Stimulated activated naive CD8-positive, alpha-beta T cell treated with anti-CD3 and anti-CD28 coated beads, Interleukin-15, amount 100 ng/mL, for 72 hours (primary cell): ENCODE data around the gene ATP8B3.

ENCODE experiments used
- ATAC-seq: fragments of 150-1000 bp; cut with Tn5 transposase; 2 replicates; pipeline ENCODE4 v1.10.0; 2021; ENCODE audit warnings: mild to moderate bottlenecking, moderate library complexity
- DNase-seq, 2 donors: peaks; one replicate each; pipeline ENCODE4 v3.0.0; 2021 to 2022
- H3K27ac Mint-ChIP-seq, 2 donors: one replicate each; pipeline ENCODE4 v1.8.0; 2022; ENCODE audit warnings: mild to moderate bottlenecking in 2 of 2, mixed read lengths in 2 of 2, moderate library complexity in 2 of 2
- H3K27me3 Mint-ChIP-seq: one replicate; pipeline ENCODE4 v1.8.0; 2022; ENCODE audit warnings: mixed read lengths
- H3K4me1 Mint-ChIP-seq: one replicate; pipeline ENCODE4 v1.8.0; 2022; ENCODE audit warnings: mild to moderate bottlenecking, mixed read lengths
- H3K4me3 Mint-ChIP-seq, 2 donors: one replicate each; pipeline ENCODE4 v1.8.0; 2022; ENCODE audit warnings: mild to moderate bottlenecking in 2 of 2, mixed read lengths in 2 of 2, moderate library complexity in 1 of 2
- H3K9me3 Mint-ChIP-seq, 2 donors: one replicate each; pipeline ENCODE4 v1.8.0; 2022; ENCODE audit warnings: mixed read lengths in 2 of 2

The ATP8B3 gene

DNA sequence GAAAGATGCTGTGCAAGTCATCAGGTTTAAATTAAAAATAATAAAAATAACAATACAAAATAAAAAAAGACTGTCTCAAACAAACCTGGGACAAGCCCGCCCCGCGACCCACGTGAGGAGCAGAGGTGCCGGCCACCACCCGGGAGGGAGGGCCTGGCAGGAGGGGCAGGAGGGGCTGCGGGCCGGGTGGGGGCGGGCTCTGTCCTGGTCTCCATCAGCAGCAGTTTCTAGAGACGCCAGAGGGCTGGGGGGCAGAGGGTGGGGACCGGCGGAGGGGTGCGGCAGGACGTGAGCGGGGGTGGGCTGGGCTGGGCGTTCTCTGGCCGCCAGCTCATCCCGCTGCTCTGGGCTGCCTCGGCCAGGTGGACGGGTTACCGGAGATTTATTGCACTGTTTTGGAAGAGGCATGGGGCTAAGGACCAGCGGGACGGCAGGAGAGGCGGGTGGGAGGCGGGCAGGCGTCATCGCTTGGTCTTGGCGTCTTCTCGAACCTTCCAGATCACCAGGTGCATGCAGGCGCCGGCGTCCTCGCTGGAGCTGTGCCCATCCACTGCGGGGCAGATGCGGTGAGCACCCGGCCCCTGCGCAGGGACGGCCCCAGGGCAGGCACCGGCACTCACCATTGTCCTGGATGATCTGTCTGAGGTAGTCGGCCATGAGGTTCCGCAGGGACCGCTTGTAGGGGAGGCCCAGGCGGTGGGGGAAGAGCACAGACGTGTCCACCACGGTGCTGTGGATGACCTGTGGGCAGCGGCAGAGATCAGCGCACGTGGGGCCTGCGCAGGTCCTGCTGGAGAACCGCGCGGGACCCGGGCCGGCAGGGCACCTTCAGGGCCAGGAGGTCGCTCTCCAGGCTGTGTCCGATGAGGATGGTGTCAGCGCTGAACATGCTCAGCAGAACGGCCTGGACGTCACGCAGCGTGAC is 3.8 kb upstream of the ATP8B3 start:
- Mint-ChIP-seq H3K27ac (no peak overlapping the region), H3K4me1 (peaks cover 28% of the 10 kb centered on the region), H3K27me3 (peaks cover 6% of the 10 kb centered on the region), H3K4me3 (no peak overlapping the region), H3K9me3 (no peaks in the 10 kb centered on the region)
- DNase-seq (no peak), ATAC-seq (no peak)

GRCh38 chr19:1814833-1815604 is 2.9 kb upstream of the ATP8B3 start:
- DNase-seq (no peak), ATAC-seq (no peak)
- Mint-ChIP-seq H3K9me3 (no peaks in the 10 kb centered on the region), H3K27ac (no peak overlapping the region), H3K4me3 (no peak overlapping the region), H3K4me1 (peaks cover 31% of the 10 kb centered on the region), H3K27me3 (peaks cover 10% of the 10 kb centered on the region)

GRCh38 chr19:1814391-1814790 is 2.3 kb upstream of the ATP8B3 start:
- DNase-seq (no peak), ATAC-seq (no peak)
- H3K27me3 Mint-ChIP-seq = peaks cover 10% of the 10 kb centered on the region
- H3K27ac Mint-ChIP-seq = no peak overlapping the region
- H3K4me3 Mint-ChIP-seq = no peak overlapping the region
- H3K4me1 Mint-ChIP-seq = peaks cover 31% of the 10 kb centered on the region
- H3K9me3 Mint-ChIP-seq = no peaks in the 10 kb centered on the region

- H3K27ac Mint-ChIP-seq = peak overlapping the region in 1 of 2 donors; percentile 76
- H3K27me3 Mint-ChIP-seq = peaks cover 10% of the 10 kb centered on the region
- DNase-seq (no peak), ATAC-seq (no peak)
- peaks cover 31% of the 10 kb centered on the region for H3K4me1 Mint-ChIP-seq
- peak overlapping the region; percentile 91 to 96 for H3K4me3 Mint-ChIP-seq
- no peaks in the 10 kb centered on the region for H3K9me3 Mint-ChIP-seq
These were observed 1.4 kb upstream of the ATP8B3 start for GRCh38 chr19:1813192-1814182.

- H3K4me3 Mint-ChIP-seq = peak overlapping the region; percentile 91 to 96
- no peaks in the 10 kb centered on the region for H3K9me3 Mint-ChIP-seq
- peak; percentile 89 for ATAC-seq
- DNase-seq = peak; percentile 86 to 91
- peaks cover 10% of the 10 kb centered on the region for H3K27me3 Mint-ChIP-seq
- H3K27ac Mint-ChIP-seq = peak overlapping the region; percentile 76 to 93
- peaks cover 31% of the 10 kb centered on the region for H3K4me1 Mint-ChIP-seq
These were observed 533 bp upstream of the ATP8B3 start for GRCh38 chr19:1812426-1813191.

GRCh38 chr19:1811472-1811894 is 593 bp downstream of the ATP8B3 start:
- peaks cover 10% of the 10 kb centered on the region for H3K27me3 Mint-ChIP-seq
- H3K27ac Mint-ChIP-seq = peak overlapping the region in 1 of 2 donors; percentile 74
- ATAC-seq (no peak), DNase-seq (peak; percentile 33 to 43)
- no peaks in the 10 kb centered on the region for H3K9me3 Mint-ChIP-seq
- peak overlapping the region; percentile 91 to 96 for H3K4me3 Mint-ChIP-seq
- peaks cover 31% of the 10 kb centered on the region for H3K4me1 Mint-ChIP-seq

DNA sequence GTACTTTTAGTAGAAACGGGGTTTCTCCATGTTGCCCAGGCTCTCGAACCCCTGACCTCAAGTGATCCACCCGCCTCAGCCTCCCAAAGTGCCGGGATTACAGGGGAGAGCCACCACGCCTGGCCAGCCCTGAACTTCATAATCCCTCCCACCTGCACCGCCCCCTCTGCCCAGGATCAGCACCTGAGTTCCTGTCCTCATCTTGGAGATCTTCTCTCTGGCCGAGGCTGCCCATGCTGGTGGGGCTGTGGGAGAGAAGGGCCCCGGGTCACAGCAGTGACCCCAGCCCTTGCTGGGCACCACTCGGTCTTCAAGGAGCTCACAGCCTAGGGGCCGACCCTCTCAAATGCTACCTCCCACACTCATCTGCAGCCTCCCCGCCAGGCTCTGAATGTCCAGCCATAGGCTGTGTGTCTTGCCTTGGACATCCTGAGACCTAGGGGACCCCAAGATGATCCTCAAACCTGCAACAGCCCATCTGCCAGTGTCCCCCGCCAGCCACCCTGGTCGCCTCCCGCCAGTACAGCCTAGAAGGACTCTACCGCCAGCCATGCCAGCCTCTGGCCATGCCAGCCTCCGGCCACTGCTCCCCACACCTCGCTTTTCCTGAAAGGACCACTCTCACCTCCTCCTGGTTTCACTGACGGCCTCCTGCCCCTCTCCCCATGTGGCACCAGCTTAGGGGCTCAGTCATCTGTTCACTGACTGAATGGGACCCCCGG is 1.5 kb downstream of the ATP8B3 start:
- H3K4me3 Mint-ChIP-seq = no peak overlapping the region
- H3K27ac Mint-ChIP-seq = peak overlapping the region in 1 of 2 donors; percentile 85

DNA sequence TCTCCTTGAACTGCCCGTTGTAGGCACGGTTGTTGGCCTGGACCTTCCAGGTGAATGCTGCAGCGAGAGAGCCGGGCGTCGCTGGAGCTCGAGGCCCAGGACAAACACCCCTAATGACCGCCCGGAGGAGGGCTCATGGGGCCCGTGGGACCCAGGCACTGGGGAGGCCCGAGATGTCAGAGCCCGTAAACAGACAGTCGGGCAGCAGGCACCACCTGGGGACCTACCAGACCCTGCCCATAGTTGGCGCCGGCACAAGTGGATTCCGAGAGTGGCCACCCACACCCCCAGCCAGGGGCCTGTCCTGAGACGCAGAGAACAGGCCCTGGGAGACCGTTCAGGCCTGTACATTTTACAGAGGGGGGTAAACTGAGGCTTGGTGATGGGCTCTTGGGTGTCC is 2.4 kb downstream of the ATP8B3 start:
- H3K9me3 Mint-ChIP-seq = no peaks in the 10 kb centered on the region
- H3K27me3 Mint-ChIP-seq = peaks cover 10% of the 10 kb centered on the region
- H3K27ac Mint-ChIP-seq = no peak overlapping the region
- no peak overlapping the region for H3K4me3 Mint-ChIP-seq
- H3K4me1 Mint-ChIP-seq = peaks cover 31% of the 10 kb centered on the region
- no peak for DNase-seq
- ATAC-seq = no peak

More for the DNA sequence above, 1.5 kb downstream of the ATP8B3 start:
- no peak for ATAC-seq
- Mint-ChIP-seq H3K4me1 (peaks cover 31% of the 10 kb centered on the region), H3K9me3 (no peaks in the 10 kb centered on the region), H3K27me3 (peaks cover 10% of the 10 kb centered on the region)
- no peak for DNase-seq

DNA sequence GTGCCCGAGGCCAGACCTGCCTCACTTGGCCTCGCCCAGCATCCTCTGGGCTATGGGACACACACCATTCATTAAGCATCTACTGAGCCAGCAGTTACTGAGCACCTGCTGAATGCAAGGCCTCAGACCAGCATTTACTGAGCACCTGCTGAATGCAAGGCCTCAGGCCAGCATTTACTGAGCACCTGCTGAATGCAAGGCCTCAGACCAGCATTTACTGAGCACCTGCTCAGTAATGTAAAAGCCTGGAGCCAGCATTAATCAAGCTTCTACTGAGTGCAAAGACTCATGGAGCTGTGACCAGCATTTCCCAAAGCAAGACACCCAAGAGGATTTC is 3.7 kb downstream of the ATP8B3 start:
- H3K4me3 Mint-ChIP-seq = no peak overlapping the region
- no peak overlapping the region for H3K27ac Mint-ChIP-seq
- DNase-seq (no peak), ATAC-seq (no peak)
- H3K4me1 Mint-ChIP-seq = peaks cover 24% of the 10 kb centered on the region
- H3K9me3 Mint-ChIP-seq = no peaks in the 10 kb centered on the region
- H3K27me3 Mint-ChIP-seq = peaks cover 10% of the 10 kb centered on the region

DNA sequence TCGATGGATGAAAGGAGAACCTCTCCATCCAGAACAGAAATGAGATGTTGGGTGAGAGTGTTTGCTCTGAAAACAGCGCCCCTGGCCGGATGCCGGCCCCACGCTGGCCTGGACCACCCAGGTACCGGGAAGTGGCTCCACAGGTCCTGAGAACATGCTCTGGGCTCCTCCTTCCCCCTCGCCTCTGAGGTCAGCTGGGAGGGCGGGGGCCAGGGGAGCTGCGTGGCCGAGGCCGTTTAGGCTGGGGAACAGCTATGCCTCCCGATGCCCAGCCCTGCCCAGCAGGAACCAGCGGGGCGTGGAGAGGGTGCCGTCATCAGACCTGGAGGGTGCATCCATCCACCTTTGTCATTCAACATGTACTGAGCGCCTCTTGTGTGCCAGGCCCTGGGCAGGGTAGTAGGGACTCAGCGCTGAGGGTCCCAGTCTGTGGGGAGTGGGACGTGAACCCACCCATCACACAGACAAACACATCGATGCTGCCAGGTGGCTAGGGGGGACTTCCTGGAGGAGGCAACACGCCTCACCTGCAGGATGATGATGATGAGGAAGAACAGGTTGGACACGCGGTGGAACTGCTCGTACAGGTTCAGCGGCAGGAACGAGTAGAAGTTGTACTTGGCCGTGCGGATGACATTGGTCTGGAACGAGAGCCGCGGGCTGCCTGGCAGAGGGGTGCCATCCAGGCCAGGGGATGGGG is 4.2 kb downstream of the ATP8B3 start:
- Mint-ChIP-seq H3K9me3 (no peaks in the 10 kb centered on the region), H3K27ac (no peak overlapping the region), H3K27me3 (peaks cover 10% of the 10 kb centered on the region), H3K4me1 (peaks cover 19% of the 10 kb centered on the region), H3K4me3 (no peak overlapping the region)
- DNase-seq (no peak), ATAC-seq (no peak)

GRCh38 chr19:1807030-1807694 is 4.9 kb downstream of the ATP8B3 start:
- Mint-ChIP-seq H3K4me3 (no peak overlapping the region), H3K27me3 (peaks cover 10% of the 10 kb centered on the region), H3K4me1 (peaks cover 13% of the 10 kb centered on the region), H3K27ac (no peak overlapping the region), H3K9me3 (no peaks in the 10 kb centered on the region)
- ATAC-seq (no peak), DNase-seq (no peak)

- peaks cover 10% of the 10 kb centered on the region for H3K27me3 Mint-ChIP-seq
- peaks cover 8% of the 10 kb centered on the region for H3K4me1 Mint-ChIP-seq
- H3K27ac Mint-ChIP-seq = no peak overlapping the region
- no peak overlapping the region for H3K4me3 Mint-ChIP-seq
- H3K9me3 Mint-ChIP-seq = no peaks in the 10 kb centered on the region
- no peak for ATAC-seq
- DNase-seq = no peak
These were observed 5.7 kb downstream of the ATP8B3 start for GRCh38 chr19:1806184-1807029.
